Hematopoietic multipotent progenitor cell treated with erythropoietin and hydrocortisone succinate and interleukin-3 and kit ligand, for 4 days (in vitro differentiated cells): ENCODE data around the gene ERGIC1.

Experiments
- DNase-seq: peaks from one replicate; pipeline ENCODE4 v3.0.0-alpha.2; 2015

ERGIC1 gene

DNA sequence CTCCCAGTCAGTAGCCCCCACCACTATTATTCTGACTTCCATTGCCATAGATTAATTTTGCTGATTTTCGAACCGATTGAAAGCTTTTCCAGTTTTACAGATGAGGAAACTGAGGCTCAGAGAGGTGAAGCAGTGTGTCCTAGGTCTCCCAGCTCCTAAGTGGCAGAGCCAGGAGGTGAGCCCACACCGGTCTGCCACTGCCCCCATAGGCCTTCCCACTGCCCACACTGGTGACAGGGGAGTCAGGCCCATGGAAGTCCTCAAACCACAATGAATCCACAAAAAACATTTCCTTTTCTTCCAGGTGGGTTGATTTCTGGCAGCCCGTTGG is 70.2 kb downstream of the ERGIC1 start:
- DNase-seq: no peak

DNA sequence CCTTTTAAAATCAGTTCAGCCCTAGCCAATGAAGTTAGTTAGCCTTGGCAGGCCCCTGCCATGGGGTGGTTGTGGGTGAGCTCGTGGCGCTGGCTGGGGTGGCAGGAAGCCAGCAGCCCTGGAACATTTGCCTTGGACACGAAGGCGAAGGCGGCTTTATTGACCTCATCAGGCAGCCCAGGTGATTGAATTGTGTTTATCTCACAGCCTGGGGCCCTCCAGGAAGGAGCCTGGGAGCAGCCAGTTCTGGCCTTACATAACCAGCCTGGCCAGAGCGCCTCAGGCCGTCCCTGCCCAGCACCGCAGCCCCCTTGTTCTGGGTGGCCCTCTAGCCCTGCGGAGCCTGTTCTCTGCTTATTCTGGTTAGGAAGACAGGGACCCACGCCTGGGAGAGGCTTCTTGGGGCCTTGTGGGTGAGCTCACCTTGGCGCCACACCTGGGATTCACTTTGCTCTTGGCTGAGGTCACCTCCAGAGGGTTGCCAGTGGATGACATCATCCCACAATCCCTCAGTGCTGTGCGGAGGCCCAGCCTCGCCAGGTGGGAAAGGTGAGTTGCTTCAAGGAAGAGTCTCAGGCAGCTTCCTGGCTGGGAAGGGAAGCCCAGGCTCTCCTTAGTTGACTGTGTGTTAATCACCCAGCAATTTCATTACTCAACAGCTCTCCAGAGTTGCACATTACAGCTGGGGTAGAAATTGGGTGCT is 70.7 kb downstream of the ERGIC1 start:
- DNase-seq: peak; percentile 40

DNA sequence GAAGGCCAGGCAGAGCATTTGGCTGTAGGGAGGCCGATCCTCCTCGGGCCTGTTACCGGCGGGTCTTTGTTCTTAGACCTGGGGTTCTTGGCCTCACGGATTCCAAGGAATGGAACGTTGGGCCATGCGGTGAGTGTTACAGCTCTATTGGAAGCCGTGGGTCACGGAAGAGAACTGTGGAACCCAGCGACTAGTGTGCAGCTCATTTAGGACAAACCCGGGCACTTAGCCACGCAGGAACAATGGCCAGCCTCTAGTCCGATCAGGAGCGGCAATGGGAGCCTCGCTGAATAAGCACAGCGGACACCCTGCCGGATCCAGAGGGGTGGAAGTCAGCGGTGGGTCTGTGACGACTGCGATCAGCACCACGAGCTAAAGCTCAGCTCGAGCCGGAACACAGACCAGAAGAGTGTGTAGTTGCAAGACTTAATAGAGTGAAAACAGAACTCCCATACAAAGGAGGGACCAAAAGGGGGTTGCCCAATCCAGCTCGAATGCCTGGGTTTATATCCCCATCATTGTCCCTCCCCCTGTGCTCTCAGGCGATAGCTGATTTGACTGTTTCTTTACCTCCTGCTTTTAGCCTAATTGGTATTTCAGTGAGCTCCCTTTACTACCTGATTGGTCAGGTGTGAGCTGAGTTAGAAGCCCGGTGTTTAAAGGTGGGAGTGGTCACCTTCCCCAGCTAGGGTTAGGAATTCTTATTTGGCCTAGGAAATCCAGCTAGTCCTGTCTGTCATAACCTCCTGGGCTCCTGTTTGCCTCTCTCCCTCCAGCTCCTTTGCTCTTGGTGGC is 71.5 kb downstream of the ERGIC1 start:
- DNase-seq: no peak

DNA sequence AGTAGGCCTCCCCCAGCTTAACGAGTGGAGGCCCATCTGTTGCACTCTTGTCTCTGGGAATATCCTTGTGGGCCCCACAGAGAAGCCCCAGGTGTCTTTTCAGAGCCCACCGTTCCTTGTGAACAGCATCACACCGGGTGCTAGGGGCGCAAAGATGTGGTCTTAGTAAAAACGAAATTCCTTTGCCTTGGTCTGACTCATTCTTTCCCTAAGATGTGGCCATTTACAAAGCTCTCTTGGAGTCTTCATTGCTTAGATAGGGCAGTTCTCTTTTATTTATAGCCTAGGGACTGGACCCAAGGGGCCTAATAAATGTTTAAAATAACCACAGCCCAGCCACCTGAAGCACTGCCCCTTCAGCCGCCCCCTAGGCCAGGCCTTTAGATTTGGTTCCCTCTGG is 72.4 kb downstream of the ERGIC1 start:
- no peak for DNase-seq

DNA sequence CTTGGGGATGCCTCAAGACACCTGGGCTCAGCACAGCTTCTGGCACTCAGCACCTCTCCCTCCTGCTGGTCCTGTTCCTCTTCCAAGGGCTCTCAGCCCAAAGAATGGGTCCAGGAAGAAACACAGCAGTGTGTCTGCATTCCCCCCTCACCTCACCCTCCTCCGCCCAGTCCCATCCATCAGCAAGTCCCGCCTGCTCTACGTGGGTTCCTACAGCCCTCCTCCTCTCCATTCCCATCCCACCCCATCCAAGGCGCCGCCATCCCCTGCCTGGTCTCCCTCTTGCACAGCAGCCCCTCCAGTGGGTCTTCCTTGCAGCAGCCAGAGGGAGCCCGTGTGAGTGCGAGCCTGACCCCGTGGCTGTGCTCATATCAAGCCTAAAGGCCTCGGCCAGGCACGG is 72.8 kb downstream of the ERGIC1 start:
- no peak for DNase-seq

DNA sequence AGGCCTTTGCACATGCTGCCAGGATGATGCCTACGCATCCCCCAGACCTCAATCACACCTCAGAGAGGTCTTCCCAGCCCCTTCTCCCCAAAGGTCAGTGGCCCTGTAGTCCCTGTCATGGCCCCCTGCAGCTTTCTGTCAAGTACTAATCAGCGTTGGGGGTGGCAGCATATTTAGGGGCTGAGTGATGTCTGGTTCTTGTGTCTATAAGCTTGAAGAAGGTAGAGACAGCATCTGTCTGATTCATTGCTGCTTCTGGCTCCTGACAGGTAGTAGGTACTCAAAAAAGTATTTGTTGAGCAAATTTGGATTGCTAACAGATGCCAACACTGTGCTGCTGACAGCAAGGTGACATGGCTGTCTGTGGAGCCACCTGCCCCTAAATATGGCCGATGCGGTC is 73.6 kb downstream of the ERGIC1 start:
- no peak for DNase-seq

DNA sequence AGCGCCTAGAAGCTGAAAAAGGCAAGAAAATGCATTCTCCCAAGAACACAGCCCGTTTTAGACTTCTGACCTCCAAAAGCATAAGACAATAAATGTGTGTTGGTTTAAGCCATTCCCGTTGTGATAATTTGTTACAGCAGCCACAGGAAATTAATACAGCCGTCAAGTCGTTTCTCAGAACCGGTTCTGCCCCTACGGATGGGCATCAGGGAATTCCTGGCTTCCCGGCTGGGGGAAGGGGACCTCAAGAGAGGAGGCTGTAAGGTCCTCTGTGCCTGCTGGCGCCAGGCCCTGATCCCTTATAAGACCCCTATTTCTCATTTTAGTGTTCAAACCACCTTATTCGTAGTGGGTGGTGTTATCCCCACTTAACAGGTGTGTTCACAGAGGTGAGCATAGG is 74.6 kb downstream of the ERGIC1 start:
- no peak for DNase-seq

DNA sequence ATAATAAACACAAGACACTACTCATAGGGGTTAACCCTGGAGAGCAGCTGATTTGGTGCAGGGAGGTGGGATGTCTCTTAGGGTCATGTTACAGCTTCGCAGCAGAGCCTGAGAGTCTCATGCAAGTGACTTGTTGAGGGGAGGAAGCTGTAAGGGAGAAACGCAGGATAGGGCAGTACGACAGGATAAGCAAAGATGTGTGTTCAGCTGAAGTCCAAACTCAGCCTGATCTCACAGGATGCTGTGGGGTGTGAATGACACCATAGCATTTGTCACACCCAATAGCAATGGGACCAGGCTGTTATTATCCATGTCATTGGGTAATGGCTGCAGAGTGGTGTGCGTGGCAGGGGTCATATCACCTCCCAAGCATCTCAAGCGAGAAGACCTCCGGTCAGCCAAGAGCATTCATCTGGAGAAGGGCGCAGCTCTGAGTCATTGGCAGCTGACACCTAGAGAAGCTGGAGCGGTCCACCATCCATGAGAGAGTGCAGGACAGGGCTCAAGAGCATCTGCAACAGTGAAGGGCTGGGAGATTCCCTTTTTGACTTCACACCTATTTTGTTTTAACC is 76.0 kb downstream of the ERGIC1 start:
- no peak for DNase-seq

DNA sequence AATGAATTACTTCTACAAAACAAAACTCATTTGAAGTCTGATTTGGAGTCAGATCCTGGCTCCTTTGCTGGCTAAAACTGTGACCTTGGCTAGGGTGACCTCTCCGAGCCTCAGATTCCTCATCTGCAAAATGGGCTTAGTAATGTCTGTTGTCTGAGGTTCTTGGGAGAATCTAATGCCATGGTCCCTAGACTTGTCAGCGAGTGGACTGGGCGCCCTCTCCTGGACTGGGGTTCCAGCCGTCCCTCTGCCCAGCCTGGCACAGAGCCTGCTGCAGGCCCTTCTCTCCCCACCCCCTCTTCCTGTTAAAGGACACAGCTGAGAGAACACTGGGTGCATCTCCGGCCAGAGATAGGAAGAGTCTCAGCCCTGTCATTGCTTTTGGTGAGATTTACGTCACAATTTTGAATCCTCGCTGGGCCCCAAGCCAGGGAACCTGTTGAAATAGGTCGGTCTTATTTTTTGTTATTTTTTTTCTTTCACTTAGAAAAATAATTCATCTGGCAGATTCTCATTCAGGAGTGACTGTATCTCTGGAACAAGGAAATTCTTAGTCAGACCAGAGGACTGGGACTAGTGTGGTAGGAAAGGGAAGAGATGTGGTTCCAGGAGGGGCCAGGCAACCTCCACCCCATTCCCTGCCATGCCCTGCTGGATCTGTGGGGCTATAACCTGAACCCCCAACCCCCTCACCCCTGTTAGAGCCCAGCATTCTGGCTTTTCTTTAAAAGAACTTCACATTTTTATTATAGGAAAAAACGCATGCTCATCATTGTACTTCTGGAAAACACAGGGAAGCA is 77.0 kb downstream of the ERGIC1 start:
- peak; percentile 80 for DNase-seq

DNA sequence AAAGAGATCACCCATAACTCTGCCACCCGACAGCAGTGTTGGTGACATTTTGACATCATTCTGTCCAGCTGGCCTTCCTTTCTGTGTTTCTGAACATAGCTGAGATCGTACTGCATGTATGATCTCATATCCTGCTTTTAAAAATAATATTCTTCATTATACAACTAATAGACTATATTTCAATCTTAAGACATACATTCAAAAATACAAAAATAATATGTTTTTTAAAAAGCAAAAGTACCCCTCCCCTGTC is 77.5 kb downstream of the ERGIC1 start:
- no peak for DNase-seq

DNA sequence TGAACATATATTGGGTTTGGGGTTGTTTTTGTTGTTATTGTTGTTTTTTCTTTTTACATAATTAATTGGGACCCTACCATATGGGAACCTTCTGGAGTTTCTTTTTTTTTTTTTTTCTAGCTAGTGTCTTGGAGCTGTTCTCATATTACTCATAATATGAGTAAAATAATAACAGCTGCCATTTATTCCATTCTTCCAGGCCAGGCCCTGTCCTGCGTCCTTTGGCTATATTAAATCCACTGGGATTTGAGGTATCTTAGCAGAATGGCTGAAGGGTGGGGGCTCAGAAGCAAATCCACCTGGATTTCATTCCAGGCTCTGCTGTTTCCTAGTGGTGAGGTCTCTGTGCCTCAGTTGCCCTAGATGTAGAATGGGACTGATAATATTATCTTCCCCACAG is 77.9 kb downstream of the ERGIC1 start:
- DNase-seq: no peak

DNA sequence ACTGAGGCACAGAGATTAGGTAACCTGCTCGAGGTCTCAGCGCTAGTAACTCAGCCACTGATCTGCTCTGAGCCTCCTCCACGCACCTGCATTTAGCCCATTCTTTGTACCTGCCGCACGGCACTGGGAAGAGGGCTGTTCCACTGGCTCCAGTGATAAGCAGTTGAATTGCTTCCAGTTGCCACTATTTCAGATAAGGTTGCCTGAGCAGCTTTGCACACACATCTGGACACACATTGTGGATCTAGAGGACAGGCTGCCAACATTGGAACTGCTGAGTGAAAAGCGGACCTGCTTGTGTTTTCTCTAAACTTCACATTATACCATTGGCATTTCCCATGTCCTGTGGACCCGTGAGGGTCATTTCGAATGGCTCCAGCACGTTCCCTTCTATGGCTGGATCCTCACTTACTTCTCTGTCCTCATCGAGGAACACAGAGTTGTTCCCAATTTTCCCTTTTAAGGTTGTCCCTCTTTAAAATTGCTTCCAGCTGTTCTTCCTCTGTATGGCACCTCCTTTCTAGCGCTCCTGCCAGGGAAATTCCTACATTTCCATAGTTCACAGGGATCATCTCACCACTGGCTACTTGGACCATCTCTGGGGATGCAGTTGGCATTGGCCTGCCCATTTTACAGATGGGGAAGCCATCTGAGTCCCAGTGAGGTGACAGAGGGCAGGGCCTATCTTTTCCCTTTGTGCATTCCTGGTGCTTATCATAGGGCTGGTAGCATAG is 79.2 kb downstream of the ERGIC1 start:
- no peak for DNase-seq

DNA sequence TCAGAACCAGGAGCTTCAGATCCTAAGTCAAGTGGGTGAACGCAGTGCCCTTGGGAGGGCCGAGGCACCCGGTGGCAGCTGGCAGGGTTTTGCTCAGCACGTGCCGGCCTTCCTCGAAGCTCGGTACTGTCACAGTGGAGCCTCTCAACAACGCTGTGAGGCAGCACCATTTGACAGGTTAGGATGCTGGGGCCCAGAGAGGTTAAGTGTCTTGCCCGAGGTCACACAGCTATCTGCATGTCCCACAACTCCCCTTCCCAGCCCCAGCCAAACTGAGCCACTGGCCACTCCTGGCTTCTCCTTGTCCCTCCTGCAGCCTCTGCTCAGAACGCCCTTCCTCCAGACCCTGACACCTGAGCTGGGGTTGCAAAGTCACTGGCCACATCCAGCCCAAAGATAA is 81.5 kb downstream of the ERGIC1 start:
- DNase-seq: no peak

DNA sequence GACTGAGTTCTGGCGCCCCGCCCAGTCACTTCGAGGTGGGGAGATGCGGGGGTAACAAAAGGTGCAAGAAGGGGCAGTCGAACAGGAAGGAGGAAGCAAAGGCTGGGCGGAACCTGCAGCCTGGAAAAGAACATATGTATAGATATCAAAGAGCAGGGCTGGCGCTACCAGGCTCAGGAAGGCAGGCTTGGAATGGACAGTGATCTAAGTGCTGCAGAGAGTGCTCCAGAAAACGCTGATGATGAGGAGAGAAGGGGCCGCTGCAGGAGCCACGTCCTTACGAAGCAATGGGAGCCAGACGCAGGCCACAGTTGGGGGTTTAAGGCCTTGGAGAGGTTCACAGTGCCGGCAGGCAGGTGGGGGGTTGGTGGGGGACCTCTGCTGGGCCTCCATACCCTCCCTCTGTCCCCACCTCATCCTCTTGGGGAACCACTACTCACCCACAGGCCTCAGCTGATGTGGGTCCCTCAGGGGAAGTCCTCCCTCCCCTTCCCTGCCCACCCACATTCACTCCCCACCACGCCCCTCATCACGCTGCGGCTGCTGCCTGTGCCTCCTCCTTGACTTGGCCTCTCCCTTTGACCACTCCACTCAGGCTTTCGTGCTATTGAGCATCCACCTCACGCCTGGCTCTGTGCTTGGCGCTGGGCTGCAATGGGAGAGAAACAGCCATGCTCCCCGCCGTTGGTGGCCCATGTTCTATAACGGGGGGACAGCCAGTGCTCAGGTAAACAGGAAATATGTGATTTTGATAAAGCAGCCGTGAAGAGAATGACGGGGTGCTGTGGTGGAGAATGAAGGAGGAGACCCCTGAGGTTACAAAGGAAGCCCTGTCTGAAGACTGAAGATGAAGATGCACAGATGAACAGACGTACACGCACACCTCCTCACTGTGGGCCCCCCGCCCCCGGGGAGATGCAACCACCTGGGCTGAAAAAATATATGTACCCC is 84.6 kb downstream of the ERGIC1 start:
- peak; percentile 51 for DNase-seq

DNA sequence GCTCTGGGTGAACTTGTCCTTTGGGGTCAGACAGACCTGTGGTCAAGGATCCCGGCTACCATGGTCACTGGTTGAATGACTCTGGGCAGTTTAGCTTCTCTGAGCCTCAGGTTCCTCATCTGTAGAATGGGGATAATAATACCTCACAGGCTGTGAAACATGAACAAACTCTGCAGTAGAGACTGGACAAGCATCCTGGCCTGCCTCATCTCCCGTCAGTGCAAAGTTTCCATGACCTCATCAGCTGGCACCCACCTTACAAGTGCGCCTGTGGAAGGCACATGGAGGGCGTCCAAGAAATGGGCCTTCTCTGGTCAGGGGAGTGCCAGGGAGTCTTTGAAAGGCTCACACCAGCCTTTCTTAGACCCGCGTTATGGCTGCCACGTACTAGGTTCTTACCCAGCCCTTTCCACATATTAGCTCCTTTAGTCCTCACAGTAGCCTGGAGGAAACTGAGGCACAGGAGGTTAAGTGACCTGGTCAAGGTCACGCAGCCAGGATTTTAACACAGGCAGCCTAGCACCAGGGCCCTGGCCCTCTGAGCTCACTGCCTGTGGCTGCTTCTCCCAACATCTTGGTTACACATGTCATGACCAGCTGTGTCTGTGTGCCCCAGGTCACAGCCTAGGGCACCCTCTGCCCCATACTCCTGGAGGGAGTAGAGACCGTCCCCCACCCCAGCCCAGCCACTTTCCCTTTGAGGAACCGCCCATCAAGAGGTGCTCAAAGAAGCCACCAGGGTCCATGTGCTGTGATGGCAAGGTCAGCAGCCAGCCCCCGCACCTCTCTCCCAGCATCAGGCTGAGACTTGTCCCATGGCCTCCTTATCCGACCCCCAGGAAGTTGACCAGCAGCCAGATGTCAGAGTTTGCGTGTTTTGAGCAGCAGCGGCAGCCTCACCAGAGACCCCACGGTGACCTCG is 85.7 kb downstream of the ERGIC1 start:
- no peak for DNase-seq

DNA sequence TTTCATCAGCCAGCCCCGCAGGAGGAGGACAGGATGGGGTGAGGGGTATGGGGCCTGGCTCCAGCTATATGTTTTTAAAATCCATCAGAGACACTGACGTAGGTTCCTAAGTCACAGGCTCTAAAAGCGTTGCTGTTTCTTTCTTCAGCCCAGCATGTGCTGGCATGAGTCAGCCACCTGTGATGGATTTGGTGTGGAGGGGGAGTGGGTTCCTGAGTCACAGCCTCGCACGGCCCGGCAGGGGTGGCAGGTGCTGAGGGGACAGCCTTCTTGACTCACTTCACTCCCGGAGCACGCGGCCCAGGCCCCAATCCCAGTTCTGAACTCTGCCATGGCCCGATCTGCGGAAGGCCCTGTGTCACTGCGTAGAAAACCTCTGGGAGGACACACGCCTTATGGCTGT is 86.4 kb downstream of the ERGIC1 start:
- no peak for DNase-seq

DNA sequence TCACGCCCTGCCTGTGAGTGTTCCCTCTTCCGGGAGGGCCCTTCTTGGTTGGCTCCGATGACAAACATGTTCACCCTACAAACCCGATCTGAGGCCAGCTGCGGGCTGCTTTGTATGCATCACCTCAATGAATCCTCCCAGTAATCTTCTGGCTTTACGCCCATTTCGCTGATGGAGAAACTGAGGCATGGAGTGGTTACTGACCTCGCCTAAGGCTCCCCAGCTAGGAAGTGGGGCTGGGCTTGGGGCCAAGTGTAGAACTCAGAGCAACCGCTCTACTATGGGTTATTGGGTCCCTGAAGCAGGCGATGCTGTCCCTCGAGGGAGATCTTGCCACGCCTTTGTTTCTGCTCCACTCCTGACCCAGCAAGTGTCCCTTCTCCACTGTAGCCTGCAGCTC is 86.9 kb downstream of the ERGIC1 start:
- no peak for DNase-seq

DNA sequence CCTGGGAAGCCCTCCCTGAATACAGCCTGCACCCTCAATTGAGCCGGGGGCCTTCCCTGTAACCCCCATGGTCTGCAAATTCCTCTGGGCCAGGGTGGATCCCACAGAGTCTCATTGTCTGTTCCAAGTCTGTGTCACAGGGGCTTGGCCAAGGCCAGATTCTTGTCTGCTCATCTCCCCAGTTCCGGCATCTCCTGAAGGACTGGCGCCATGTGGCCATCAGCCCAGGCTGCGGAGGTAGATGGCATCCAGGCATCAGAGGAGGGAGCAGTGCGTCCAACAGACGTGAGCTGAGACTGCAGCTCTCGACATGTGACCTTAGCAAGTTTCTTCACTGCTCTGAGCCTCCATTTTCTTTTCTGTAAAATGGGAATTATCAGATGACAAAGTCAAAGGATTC is 87.9 kb downstream of the ERGIC1 start:
- no peak for DNase-seq

DNA sequence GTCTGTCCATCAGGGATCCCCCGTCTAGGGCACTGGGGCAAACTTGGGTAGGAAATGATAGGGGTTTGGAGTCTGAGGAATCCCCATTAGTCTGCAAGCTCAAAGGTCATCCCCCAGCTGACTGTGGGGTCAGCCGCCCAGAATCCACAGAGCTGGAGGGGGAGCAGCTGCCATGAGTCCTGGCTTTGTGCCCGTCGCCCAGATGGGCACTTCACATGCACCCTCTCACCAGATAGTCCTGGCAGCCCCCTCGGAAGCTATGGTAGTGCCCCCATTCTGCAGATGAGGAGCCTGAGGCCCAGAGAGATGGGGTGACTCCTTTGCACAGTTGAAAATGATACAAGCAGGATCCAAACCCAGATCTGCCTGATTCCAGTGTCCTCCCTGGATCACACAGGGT is 89.5 kb downstream of the ERGIC1 start:
- no peak for DNase-seq

DNA sequence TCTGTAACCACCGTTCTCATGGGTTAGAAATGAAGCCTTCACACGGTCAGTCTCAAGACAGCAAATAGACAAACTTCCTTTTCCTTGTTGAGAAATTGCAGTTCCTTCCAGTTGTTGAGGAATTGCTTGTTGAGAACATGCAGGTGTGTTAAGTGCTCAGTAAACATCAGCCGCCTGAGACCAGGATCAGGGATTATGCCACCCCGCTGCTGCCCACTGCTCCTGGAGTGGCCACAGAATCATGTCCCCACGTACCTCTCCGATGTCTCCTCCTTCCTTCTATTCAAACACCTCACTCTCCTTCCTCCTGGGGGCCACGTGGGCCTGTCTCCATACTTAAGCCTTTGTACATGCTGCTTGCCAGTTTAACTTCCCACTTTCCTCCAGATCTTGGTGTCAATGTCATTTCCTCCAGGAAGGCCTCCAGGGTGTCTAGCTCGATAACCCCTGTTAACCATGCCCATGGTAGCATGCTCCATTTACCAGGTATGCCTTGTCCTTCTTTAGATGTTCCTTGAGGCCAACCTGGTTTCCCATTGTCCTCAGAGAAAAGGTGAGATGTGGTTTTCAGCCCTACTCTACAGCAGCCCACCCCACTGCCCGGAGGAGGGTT is 91.4 kb downstream of the ERGIC1 start:
- no peak for DNase-seq
